GM21390 (cell line): ENCODE measurements around the gene PIEZO1.

ENCODE experiments used
- ATAC-seq: cut with Tn5 transposase; IDR thresholded peaks from one replicate; pipeline ENCODE4 v1.9.1; 2021; ENCODE audit not compliant: unreplicated experiment

PIEZO1 gene

GRCh38 chr16:88816736-88817535 lies 31.9 kb upstream of the PIEZO1 start:
- no peak for ATAC-seq

- no peak for ATAC-seq
Measured at GRCh38 chr16:88815901-88816589, 31.0 kb upstream of the PIEZO1 start.

GRCh38 chr16:88815227-88815626 lies 30.2 kb upstream of the PIEZO1 start:
- no peak for ATAC-seq

- no peak for ATAC-seq
Measured at GRCh38 chr16:88814144-88814502, 29.1 kb upstream of the PIEZO1 start.

GRCh38 chr16:88813269-88814143 lies 28.5 kb upstream of the PIEZO1 start:
- no peak for ATAC-seq

- no peak for ATAC-seq
Measured at GRCh38 chr16:88812513-88813268, 27.7 kb upstream of the PIEZO1 start.

- peak; percentile 68 for ATAC-seq
Measured at GRCh38 chr16:88811769-88812512, 26.9 kb upstream of the PIEZO1 start, which contains the start of gene APRT. TSS of gene APRT (minus strand) at chr16:88811928. CDS start at chr16:88811899, 29 bp downstream.

- ATAC-seq: peak; percentile 46
Measured at GRCh38 chr16:88810912-88811768, 26.1 kb upstream of the PIEZO1 start.

- ATAC-seq: no peak
Measured at GRCh38 chr16:88810166-88810911, 25.3 kb upstream of the PIEZO1 start.

GRCh38 chr16:88809676-88810165 lies 24.7 kb upstream of the PIEZO1 start:
- ATAC-seq: no peak

- no peak for ATAC-seq
Measured at GRCh38 chr16:88809068-88809675, 24.2 kb upstream of the PIEZO1 start.

GRCh38 chr16:88807626-88808453 lies 22.8 kb upstream of the PIEZO1 start:
- ATAC-seq: no peak

- ATAC-seq: no peak
Measured at GRCh38 chr16:88807142-88807625, 22.2 kb upstream of the PIEZO1 start.

- no peak for ATAC-seq
Measured at GRCh38 chr16:88806491-88807111, 21.6 kb upstream of the PIEZO1 start.

- no peak for ATAC-seq
Measured at GRCh38 chr16:88805887-88806393, 20.9 kb upstream of the PIEZO1 start.

- ATAC-seq: no peak
Measured at GRCh38 chr16:88805340-88805715, 20.3 kb upstream of the PIEZO1 start.
